ENCODE measurements around the gene LRCH1.

LRCH1 gene

GRCh38 chr13:46679369-46680120 is 126.6 kb downstream of the LRCH1 start:
- ChIA-PET CTCF (no interaction called here), POLR2A (interaction anchor here (0.9 kb wide), 1 partner anchor 128 kb away, joined by 4 read pairs; no protein-coding TSS in a partner anchor)
- TF ChIP-seq BHLHE40 (IDR thresholded peaks at IDR 0.05; ENCODE audit: borderline replicate concordance): no peak
- no peak for TF ChIP-seq ARNT (IDR thresholded peaks at IDR 0.05)
- TF ChIP-seq ELF4 (IDR thresholded peaks at IDR 0.05): no peak
- no peak for TF ChIP-seq ZNF384 (IDR thresholded peaks at IDR 0.05)
- no peak for TF ChIP-seq SUZ12 (IDR thresholded peaks at IDR 0.05)
- TF ChIP-seq FOXK2 (IDR thresholded peaks at IDR 0.05): no peak
- no peak for TF ChIP-seq CTBP1 (IDR thresholded peaks at IDR 0.05; ENCODE audit: borderline replicate concordance)
- no peak for TF ChIP-seq PKNOX1 (IDR thresholded peaks at IDR 0.05)

GRCh38 chr13:46682015-46682414 is 129.0 kb downstream of the LRCH1 start:
- DNase-seq (ENCODE audit: extremely low spot score): no peak
- TF ChIP-seq L3MBTL2 (conservative IDR thresholded peaks at IDR 0.05) (no peak), FOXK2 (IDR thresholded peaks at IDR 0.05) (no peak), ZNF384 (IDR thresholded peaks at IDR 0.05) (no peak), SUZ12 (IDR thresholded peaks at IDR 0.05) (no peak), BHLHE40 (IDR thresholded peaks at IDR 0.05; ENCODE audit: borderline replicate concordance) (no peak), PKNOX1 (IDR thresholded peaks at IDR 0.05) (no peak), LEF1 (IDR thresholded peaks at IDR 0.05; ENCODE audit: borderline replicate concordance) (no peak), NFRKB (IDR thresholded peaks at IDR 0.05) (no peak), ARNT (IDR thresholded peaks at IDR 0.05) (no peak), FOXM1 (IDR thresholded peaks at IDR 0.05; ENCODE audit: borderline replicate concordance) (no peak), SP1 (IDR thresholded peaks at IDR 0.05) (no peak), TARDBP (IDR thresholded peaks at IDR 0.05) (no peak), CTBP1 (IDR thresholded peaks at IDR 0.05; ENCODE audit: borderline replicate concordance) (no peak), FOXA1 (IDR thresholded peaks at IDR 0.05) (no peak), ELF4 (IDR thresholded peaks at IDR 0.05) (no peak), HDGF (IDR thresholded peaks at IDR 0.05; ENCODE audit: borderline replicate concordance) (no peak)
- POLR2A ChIA-PET: no interaction called here
- CTCF ChIA-PET: no interaction called here

More at GRCh38 chr13:46679369-46680120, 126.6 kb downstream of the LRCH1 start:
- DNase-seq (ENCODE audit: extremely low spot score): no peak

- ChIA-PET CTCF (interaction anchor here (0.9 kb wide), 1 partner anchor 26 kb away, joined by 3 read pairs; no protein-coding TSS in a partner anchor), POLR2A (no interaction called here)
- no peak for TF ChIP-seq FOXM1 (IDR thresholded peaks at IDR 0.05; ENCODE audit: borderline replicate concordance)
- TF ChIP-seq TARDBP (IDR thresholded peaks at IDR 0.05): no peak
- TF ChIP-seq SP1 (IDR thresholded peaks at IDR 0.05): no peak
- no peak for TF ChIP-seq L3MBTL2 (conservative IDR thresholded peaks at IDR 0.05)
- TF ChIP-seq ELF4 (IDR thresholded peaks at IDR 0.05): no peak
- TF ChIP-seq HDGF (IDR thresholded peaks at IDR 0.05; ENCODE audit: borderline replicate concordance): no peak
- no peak for TF ChIP-seq BHLHE40 (IDR thresholded peaks at IDR 0.05; ENCODE audit: borderline replicate concordance)
- TF ChIP-seq FOXK2 (IDR thresholded peaks at IDR 0.05): no peak
- no peak for TF ChIP-seq CTBP1 (IDR thresholded peaks at IDR 0.05; ENCODE audit: borderline replicate concordance)
- TF ChIP-seq FOXA1 (IDR thresholded peaks at IDR 0.05): no peak
- TF ChIP-seq PKNOX1 (IDR thresholded peaks at IDR 0.05): no peak
- no peak for TF ChIP-seq ZNF384 (IDR thresholded peaks at IDR 0.05)
- TF ChIP-seq NFRKB (IDR thresholded peaks at IDR 0.05): no peak
- TF ChIP-seq LEF1 (IDR thresholded peaks at IDR 0.05; ENCODE audit: borderline replicate concordance): no peak
- TF ChIP-seq ARNT (IDR thresholded peaks at IDR 0.05): no peak
- TF ChIP-seq SUZ12 (IDR thresholded peaks at IDR 0.05): no peak
- no peak for DNase-seq (ENCODE audit: extremely low spot score)
Observed at GRCh38 chr13:46682707-46683106, 129.7 kb downstream of the LRCH1 start.

- ChIA-PET CTCF (interaction anchor here (0.9 kb wide), 1 partner anchor 25 kb away, joined by 3 read pairs; no protein-coding TSS in a partner anchor), POLR2A (no interaction called here)
- TF ChIP-seq TARDBP (IDR thresholded peaks at IDR 0.05): no peak
- TF ChIP-seq L3MBTL2 (conservative IDR thresholded peaks at IDR 0.05): no peak
- no peak for TF ChIP-seq FOXM1 (IDR thresholded peaks at IDR 0.05; ENCODE audit: borderline replicate concordance)
- no peak for TF ChIP-seq FOXK2 (IDR thresholded peaks at IDR 0.05)
- no peak for TF ChIP-seq HDGF (IDR thresholded peaks at IDR 0.05; ENCODE audit: borderline replicate concordance)
- TF ChIP-seq LEF1 (IDR thresholded peaks at IDR 0.05; ENCODE audit: borderline replicate concordance): no peak
- no peak for TF ChIP-seq ARNT (IDR thresholded peaks at IDR 0.05)
- TF ChIP-seq NFRKB (IDR thresholded peaks at IDR 0.05): no peak
- no peak for TF ChIP-seq PKNOX1 (IDR thresholded peaks at IDR 0.05)
- no peak for TF ChIP-seq CTBP1 (IDR thresholded peaks at IDR 0.05; ENCODE audit: borderline replicate concordance)
- no peak for TF ChIP-seq SUZ12 (IDR thresholded peaks at IDR 0.05)
- TF ChIP-seq ZNF384 (IDR thresholded peaks at IDR 0.05): no peak
- TF ChIP-seq SP1 (IDR thresholded peaks at IDR 0.05): no peak
- no peak for TF ChIP-seq BHLHE40 (IDR thresholded peaks at IDR 0.05; ENCODE audit: borderline replicate concordance)
- no peak for TF ChIP-seq ELF4 (IDR thresholded peaks at IDR 0.05)
- no peak for TF ChIP-seq FOXA1 (IDR thresholded peaks at IDR 0.05)
- DNase-seq (ENCODE audit: extremely low spot score): no peak
Observed at GRCh38 chr13:46683676-46684260, 130.8 kb downstream of the LRCH1 start.

All from HEK293T (cell line).